GM15510 (cell line): ENCODE data around the gene IFT74.

Experiments
- POLR2A ChIP-seq: IDR thresholded peaks from 3 replicates; pipeline ENCODE4 v1.6.1; 2011; ENCODE audit warnings: borderline replicate concordance; ENCODE audit not compliant: insufficient read length; ENCODE audit errors: extremely low read depth

Gene IFT74

DNA sequence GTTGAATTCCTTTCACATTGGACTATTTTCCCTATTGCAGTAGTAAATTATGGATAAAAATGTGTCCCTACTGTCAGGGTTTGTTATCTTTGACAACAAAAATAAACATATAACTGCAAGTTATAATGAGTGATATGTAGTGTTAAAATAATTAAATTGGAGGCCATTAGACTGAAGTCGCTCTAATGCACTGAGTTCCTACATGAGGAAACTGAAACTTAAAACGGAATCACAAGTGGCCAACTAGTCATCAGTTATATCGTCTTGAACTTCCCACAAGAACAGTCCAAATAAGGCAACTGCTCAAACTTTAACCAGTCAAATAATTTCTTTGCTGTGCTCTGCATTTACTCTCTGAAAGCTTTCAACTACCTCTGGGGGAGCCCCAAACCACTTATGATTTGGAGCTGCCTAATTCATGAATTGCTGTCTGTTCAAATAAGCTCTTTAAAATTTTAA, 2.1 kb upstream of the IFT74 start:
- no peak for TF ChIP-seq POLR2A

DNA sequence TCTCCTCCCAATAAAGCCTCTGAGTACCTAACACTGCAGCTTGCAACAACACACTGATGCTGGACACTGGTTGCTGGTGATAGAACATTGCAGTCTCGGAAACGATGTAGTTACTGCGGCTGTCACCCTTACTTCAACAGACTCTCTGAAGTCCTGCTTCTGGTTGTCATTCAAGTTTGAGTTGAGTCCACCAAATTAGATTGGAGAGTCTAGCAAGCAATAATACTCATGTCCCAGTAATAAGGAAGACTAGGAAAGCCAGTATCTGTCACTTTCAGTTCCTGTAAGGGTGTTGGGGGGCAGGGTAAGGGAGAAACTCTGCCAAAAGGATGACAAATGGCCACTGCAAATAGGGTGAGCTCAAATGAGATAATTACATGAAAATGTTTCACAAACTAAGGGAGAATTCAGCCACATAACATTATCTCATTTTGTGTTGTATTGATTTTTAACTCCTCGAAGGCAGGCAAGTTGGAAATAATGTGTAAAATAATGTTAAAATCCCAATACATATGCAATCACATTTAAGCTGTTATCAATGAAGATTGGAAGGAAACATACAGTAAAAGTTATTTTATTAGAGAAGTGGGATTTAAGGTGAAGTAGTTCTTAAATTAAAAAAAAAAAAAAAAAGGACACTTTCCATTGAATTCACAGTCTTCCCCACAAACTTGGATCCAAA, 849 bp upstream of the IFT74 start:
- no peak for TF ChIP-seq POLR2A

DNA sequence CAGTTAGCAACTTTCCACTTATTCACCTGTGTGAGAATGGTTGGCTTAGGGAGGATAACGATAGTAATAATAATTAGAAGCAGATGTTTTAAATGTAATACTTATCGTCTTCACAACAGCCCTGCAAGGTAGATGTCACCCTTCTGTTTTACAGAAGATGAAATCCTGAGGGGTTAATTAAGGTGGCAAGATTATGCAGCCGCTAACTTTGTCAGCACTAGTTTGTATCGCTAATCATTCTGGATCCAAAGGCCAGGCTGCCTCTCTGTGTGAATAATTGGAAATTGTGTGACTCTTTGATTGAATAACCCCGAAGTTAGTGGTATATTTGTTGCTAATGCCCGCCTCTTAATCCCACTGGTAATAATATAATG, 635 bp downstream of the IFT74 start:
- TF ChIP-seq POLR2A = no peak

DNA sequence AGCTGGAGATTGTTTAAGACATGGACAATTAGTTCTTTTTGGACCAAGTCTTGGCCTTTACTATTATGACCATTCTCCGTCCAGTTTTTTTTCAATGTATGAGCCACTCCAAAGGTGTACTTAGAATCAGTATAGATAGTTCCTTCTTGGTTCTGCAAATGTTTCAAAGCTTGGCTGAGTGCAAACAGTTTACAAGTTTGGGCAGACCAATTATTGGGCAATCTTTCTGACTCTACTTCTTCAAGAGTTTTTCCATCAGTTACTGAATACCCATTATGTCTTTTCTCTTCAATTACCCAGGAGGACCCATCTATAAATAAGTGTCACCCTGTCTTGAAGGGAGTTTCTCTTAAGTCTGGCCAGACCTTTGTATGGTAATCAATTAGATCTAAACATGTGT, 15.5 kb downstream of the IFT74 start:
- TF ChIP-seq POLR2A = no peak

DNA sequence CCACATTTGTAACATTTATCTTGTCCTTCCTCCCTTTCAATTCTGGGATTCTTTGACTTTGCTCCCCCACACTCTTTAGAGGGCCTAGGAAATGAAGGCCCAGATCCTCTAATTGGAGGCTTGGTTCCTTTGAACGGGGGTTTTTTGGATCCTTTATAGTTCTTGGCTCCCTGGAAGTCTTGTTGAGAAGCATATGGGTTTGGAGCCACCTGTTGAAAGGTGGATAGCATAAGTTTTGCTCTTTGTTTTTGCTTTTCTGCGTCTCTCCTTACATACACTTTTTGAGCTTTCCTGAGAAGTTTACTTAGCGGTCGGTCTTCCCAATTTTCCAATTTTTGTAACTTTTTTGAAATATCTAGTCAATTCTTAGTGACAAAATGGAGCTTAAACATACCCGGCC, 17.8 kb downstream of the IFT74 start:
- no peak for TF ChIP-seq POLR2A

DNA sequence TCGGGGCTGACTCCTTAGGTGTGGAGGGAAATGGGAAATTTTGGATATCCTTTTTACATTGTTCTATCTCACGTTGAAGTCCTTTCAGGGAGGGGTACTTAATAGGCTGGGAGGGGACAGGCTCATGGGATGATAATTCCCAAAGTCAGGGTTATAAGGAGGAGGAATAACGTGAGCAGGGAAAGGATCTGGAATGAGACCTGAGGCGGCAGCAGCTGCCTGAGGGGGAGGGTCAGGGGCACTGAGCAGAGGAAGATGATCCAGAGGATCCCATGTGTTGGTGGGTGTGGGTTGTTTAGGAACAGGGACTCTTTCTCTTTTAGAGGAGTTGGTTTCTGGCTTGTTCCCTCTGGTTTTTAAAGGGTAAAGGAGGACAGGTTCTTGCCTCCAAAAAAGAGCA, 18.7 kb downstream of the IFT74 start:
- TF ChIP-seq POLR2A = no peak

DNA sequence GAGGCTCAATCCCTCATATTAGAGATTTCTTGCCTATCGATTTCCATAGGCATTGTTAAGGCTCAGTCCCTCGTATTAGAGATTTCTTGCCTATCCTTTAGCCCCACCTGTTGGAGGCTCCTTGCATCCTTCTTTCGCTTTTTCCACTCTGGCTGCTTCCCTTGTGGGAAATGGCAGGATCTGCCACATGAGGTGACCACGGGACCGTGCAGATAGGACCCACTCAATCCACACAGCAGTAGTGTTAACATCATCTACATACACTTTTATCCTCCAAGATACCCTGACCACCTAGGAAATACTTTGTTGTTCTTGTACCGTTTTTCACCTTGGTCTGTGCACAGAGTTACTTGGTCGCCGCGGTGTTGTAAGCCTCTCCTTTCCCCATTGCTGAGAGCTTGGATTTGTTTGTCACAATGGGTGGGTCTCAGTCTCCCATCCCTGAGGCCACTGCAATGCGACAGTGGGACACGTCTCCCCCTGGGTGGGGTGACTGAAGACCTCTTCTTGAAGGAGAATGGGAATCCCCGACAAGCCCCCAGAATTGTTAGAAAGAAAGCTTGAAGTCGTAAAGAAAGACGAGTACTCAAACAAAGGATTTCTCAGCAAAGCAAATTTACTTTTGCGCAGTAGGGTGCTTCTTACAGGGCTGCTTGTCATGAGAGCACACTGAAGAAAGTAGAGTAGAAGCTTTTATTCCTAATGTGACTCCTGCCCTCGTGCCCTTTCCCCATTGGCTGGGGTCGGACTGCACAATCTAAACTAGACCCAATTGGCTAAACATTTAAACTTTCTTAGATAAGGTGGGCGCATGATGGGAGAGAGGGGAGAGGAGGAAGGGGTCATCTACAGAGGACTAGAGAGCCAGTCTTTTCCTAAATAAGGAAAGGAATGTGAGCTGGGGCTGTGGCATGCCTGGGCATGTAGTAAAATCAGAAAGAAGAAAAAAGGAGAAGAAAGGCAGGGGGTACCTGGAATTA, 19.8 kb downstream of the IFT74 start:
- no peak for TF ChIP-seq POLR2A

DNA sequence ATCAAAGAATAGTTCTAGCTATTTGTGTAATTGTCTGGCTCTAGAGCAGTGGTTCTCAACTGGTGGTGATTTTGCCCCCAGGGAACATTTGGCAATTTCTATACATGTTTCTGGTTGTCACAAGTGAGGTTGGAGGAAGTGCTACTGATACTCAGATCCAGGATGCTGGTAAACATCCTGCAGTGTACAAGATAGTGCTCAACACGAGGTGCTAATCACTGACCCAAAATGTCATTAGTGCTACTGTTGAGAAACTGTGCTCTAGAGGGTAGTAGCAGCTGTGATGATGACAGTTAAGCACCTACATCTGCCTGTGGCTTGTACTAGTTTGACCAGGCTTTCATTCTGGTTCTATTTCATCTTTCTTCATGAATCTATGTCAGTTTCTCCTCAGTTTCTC, 27.1 kb downstream of the IFT74 start:
- no peak for TF ChIP-seq POLR2A

DNA sequence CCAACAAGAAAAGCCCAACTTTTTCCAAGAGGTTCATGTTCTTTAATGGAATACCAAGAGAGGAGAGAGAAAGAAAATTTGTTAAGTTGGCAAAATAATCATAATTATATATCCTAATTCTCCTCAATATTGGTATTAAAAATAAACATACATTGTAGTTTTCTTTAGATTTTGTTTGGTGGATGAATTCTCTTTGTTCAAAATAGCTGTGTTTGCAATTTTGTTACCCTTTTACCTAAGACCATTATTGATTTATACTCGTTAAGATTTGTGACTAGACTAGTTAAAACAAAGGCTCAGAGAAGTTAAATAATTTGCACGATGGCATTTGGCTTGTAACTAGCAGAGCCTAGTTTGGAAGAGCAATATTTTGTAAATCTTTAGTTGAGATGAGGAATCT, 39.6 kb downstream of the IFT74 start:
- no peak for TF ChIP-seq POLR2A

DNA sequence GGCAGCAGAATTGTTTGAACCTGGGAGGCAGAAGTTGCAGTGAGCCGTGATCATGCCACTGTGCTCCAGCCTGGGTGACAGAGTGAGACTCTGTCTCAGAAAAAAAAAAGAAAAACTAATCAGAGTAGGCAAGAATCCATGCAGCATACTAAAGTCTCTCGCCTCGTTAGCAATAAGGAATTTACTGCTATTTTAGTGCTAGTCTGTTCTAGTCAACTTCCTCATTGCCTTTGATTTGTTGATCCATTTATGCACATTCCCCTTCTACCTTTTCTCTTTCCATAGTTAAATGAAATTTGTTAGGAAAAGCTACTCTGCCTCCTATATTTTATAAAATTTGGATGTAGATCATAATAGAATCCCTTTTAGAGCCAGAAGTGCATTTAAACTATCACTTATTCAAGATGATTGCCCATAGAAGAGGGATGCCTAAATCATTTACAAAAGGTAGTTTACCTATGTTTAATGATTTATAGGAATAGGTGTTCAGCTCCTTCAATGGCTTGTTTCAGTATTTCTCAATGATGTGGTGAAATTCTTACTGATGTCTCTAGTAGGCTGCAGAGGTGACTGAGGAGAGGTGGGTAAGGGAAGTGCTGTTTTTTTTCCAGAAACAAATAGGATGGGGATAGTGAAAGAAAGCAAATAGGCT, 47.3 kb downstream of the IFT74 start:
- no peak for TF ChIP-seq POLR2A

DNA sequence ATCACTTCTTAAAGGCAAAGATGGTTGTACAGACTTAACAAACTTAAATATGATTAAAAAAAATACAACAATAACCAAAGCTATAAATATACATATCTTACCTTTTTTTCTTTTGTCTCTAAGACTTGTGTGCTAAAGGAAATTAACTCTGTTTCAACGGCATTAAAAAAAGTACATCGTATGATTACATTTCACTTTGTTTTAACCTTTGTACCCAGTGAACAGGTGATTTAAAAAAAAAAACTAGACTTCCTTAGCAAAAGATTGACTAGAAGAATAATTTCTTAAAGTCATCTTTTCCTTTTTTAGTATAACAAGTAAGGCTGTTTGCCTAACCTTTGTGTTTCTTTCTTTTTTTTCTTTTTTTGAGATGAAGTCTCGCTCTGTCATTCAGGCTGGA, 49.3 kb downstream of the IFT74 start, which contains the start of gene LRRC19:
Gene LRRC19, minus strand, starts transcription at position 182 of the 400 bp plus-strand sequence. CDS start 5,978 bp downstream, outside the sequence.
- no peak for TF ChIP-seq POLR2A

DNA sequence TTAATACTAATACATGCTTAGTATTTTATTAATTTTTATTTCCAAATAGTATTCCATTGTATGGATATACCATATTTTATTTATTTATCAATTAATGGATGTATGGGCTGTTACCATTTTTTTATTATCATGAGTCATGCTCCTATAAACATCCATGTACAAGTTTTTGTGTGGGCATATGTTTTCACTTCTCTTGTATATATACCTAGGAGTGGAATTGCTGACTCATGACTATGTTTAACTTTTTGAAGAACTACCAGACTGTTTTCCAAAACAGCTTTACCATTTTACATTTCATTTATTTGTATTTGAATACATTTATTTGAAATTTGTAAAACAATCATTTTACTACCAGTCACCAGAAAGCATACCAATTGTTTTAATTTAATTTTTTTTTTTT, 63.4 kb downstream of the IFT74 start:
- TF ChIP-seq POLR2A = no peak

DNA sequence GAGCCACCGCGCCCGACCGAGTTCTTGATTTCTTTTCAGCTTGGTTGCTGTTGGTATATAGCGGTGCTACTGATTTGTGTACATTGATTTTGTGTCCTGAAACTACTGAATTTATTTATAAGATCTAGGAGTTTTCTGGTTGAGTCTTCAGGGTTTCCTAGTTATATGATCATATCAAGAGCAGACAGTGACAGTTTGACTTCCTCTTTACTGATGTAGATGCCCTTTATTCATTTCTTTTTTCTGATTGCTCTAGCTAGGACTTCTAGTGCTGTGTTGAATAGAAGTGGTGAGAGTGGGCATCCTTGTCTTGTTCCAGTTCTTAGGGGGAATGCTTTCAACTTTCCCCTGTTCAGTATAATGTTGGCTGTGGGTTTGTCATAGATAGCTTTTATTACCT, 66.7 kb downstream of the IFT74 start:
- no peak for TF ChIP-seq POLR2A

DNA sequence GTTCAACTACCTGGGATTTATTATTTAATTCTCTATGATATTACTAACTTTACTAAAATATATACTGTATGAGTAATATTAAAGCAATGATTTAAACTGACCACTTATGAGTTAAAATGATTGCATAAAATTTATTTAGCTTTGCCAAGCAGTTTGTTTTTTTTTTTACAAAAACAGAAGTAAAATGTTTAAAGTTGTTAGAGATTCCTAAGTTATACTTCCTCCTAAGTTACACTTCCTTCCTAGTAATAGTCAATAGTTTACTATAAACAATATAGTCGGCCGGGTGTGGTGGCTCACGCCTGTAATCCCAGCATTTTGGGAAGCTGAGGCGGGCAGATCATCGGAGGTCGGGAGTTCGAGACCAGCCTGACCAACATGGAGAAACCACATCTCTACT, 73.0 kb downstream of the IFT74 start:
- TF ChIP-seq POLR2A = no peak

DNA sequence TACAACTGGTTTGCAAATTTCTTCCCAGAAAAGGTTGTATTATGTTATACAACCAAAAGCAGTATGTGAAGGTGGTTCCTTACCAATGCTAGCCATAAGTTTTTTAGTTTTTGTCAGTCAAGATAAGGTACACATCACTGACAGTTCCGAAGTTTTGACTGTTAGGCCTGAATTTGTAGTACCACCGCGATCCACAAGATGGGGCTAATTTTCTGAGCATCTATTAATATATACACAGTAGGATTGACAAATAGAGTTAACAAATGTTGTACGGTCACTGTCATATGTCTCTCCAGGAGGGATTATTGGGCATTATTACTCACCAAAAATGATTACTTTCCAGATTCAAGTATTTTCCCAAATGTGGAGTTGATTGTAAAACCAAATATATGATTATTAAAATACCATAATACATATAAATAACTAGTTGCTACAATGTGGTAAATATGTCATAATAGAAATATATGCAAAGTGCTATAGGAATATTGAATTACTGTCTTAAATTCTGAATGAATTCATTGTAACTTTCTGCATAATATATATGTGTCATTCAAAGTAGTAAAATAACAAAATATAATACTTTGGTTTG, 77.7 kb downstream of the IFT74 start:
- no peak for TF ChIP-seq POLR2A

DNA sequence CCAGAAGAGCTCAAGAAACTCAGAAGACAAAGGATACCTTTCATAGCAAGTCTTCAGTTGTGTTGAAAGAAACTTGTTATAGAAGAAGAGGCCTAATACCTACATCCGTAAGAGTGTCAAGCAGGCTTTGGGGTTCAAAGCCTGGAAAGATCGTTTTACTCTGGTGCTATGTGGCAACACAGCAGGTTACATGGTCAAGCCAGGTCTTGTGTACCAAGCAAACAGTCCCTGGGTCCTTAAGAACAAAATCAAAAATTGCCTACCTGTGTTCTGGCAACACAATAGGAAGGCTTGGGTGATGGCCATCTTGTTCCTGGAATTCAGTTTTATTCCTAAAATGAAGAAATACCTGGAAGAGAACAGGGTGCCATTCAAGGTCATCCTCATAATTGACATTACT, 81.3 kb downstream of the IFT74 start:
- TF ChIP-seq POLR2A = no peak

DNA sequence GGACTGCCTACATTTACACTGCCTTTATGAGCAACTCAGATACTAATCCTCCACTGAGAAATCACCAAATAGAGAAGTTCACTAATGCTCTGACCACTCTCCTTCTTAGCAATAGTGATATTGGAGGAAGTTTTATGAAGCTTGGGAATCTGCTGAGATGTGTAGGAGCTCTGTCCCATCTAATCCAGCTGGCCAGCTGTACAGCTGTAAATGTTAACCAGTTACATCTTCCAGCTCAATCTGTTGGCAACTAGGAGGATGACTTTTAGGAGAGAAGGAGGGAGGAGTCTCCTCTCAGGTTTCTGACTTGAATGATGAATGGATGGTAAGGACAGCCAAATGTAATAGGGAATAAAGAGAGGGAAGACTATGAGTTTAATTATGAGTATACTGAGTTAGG, 85.5 kb downstream of the IFT74 start:
- no peak for TF ChIP-seq POLR2A
